ENCODE data around the gene ZNF579. TPM values are rescaled to one million over a fixed set of nuclear protein-coding genes. Genes with fewer than 3 reads are reported as not detected.

The ZNF579 gene
- total and polyA plus RNA-seq, 10 of the 15 experiments (the other 5 are each of a cell fraction or from before 2014, with no cell fraction given) = 0.11 to 11.7 (median 1.5) TPM

GRCh38 chr19:55541091-55541490 lies 39.6 kb downstream of the ZNF579 start (continued):
- no peak for TF ChIP-seq E4F1 (IDR thresholded peaks at IDR 0.05; ENCODE audit: borderline replicate concordance, partially characterized antibody)
- no peak for TF ChIP-seq EZH2 (IDR thresholded peaks at IDR 0.05; ENCODE audit: borderline replicate concordance, control insufficient read depth, low read depth, low read length)
- no peak for TF ChIP-seq IKZF2 (IDR thresholded peaks at IDR 0.05)
- no peak for TF ChIP-seq TCF3 (IDR thresholded peaks at IDR 0.05; ENCODE audit: borderline replicate concordance, insufficient read depth, low read depth, low read length)

GRCh38 chr19:55540619-55541018 lies 40.0 kb downstream of the ZNF579 start:
- no peaks in the 10 kb centered on the region for H3K4me1 ChIP-seq (ENCODE audit: control insufficient read depth, insufficient read depth, low read length)
- DNase-seq (ENCODE audit: low read depth, low spot score) (no peak), FAIRE-seq (no peak), ATAC-seq (no peak)
- no peaks in the 10 kb centered on the region for H3K79me2 ChIP-seq (ENCODE audit: control insufficient read depth, insufficient read depth, low read length)
- RAD21 ChIA-PET (ENCODE audit: unreplicated experiment) = no interaction called here
- H3K9me3 ChIP-seq (replicated peaks; ENCODE audit: control insufficient read depth, insufficient read depth, low read length) = no peaks in the 10 kb centered on the region
- in situ Hi-C loops (cut with MboI) = no loop called here
- POLR2A ChIA-PET = no interaction called here
- H3K27ac ChIP-seq (ENCODE audit: control insufficient read depth, insufficient read depth) = no peak overlapping the region
- BruUV-seq (replicated peaks) = no TSS peak
- no peak overlapping the region for H3K4me3 ChIP-seq
- SMC1A ChIA-PET (ENCODE audit: uncharacterized antibody, unreplicated experiment) = no interaction called here
- WGBS (ENCODE audit: insufficient coverage, insufficient replicate concordance, low lambda C conversion rate, missing lambda C conversion rate) = 18% methylated on average over 5 of the region's 10 CpGs
- H3K36me3 ChIP-seq (ENCODE audit: control insufficient read depth in 2 of 2, insufficient read depth in 2 of 2, low read length in 1 of 2) = no peaks in the 10 kb centered on the region
- no peak overlapping the region for H3K9ac ChIP-seq (ENCODE audit: control insufficient read depth, insufficient read depth, low read length)
- H2AFZ ChIP-seq (ENCODE audit: control insufficient read depth, low read depth, low read length) = no peak overlapping the region
- CTCF ChIA-PET = no interaction called here
- no peak overlapping the region for H3K4me2 ChIP-seq (ENCODE audit: control insufficient read depth, insufficient read depth)
- no peaks in the 10 kb centered on the region for H3K27me3 ChIP-seq (replicated peaks in 1 of 2; ENCODE audit: control insufficient read depth in 2 of 2, insufficient read depth in 2 of 2, low read length in 1 of 2)
- intact Hi-C loops (cut with micrococcal nuclease; ENCODE audit: unreplicated experiment) = no loop called here
- H4K20me1 ChIP-seq (ENCODE audit: control insufficient read depth, insufficient read depth) = no peaks in the 10 kb centered on the region
- no peak for TF ChIP-seq ZNF687 (IDR thresholded peaks at IDR 0.05)
- no peak for TF ChIP-seq KLF5 (IDR thresholded peaks at IDR 0.05; ENCODE audit: partially characterized antibody)
- no peak for TF ChIP-seq POLR2AphosphoS2 (IDR thresholded peaks at IDR 0.05; ENCODE audit: low read depth, low read length)
- TF ChIP-seq NRF1 (conservative IDR thresholded peaks at IDR 0.05; ENCODE audit: low read depth, low read length) = no peak
- TF ChIP-seq JUND (IDR thresholded peaks at IDR 0.05; ENCODE audit: low read depth, low read length) = no peak
- no peak for TF ChIP-seq WRNIP1 (IDR thresholded peaks at IDR 0.05; ENCODE audit: borderline replicate concordance, low read depth, low read length)
- no peak for TF ChIP-seq RB1 (IDR thresholded peaks at IDR 0.05; ENCODE audit: borderline replicate concordance)
- TF ChIP-seq USF1 (IDR thresholded peaks at IDR 0.05; ENCODE audit: borderline replicate concordance, extremely low read length, insufficient read depth, low read depth, low read length) = no peak
- no peak for TF ChIP-seq ZNF217 (IDR thresholded peaks at IDR 0.05)
- no peak for TF ChIP-seq CREM (IDR thresholded peaks at IDR 0.05; ENCODE audit: low read depth)
